Hair follicle dermal papilla cell (primary cell): Measurements from ENCODE around the gene HMMR. TPM values are rescaled to one million over a fixed set of nuclear protein-coding genes. Genes with fewer than 3 reads are reported as not detected.

ENCODE experiments used
- small RNA-seq: library from RNA; depleted of rRNA; stranded (forward); fragments of <200 nt; gene quantifications from one replicate; pipeline ENCODE3, GENCODE V24; 2012
- total RNA-seq: library from RNA; depleted of rRNA; stranded (reverse); fragments of >200 nt; gene quantifications from 2 replicates; pipeline ENCODE4 v1.2.3, GENCODE V29; 2012

Gene HMMR
- 0.65 and 2.2 TPM in 2 replicates for total RNA-seq

GRCh38 chr5:163460562-163461171 lies at the start of gene HMMR:
TSS of gene HMMR (plus strand) at chr5:163460632. CDS start at chr5:163460693, 61 bp downstream.

GRCh38 chr5:163437309-163438182 lies 22.9 kb upstream of the HMMR start, which contains the start of gene CCNG1:
TSS of gene CCNG1 (plus strand) at chr5:163437595. CDS start at chr5:163439257, 1,662 bp downstream.

GRCh38 chr5:163459819-163460561 lies 442 bp upstream of the HMMR start, which contains the start of gene NUDCD2:
TSS of gene NUDCD2 (minus strand) at chr5:163460102. CDS start at chr5:163460050, 52 bp downstream.

GRCh38 chr5:163505368-163506094 lies 45.1 kb downstream of the HMMR start, which contains the start of gene MAT2B:
TSS of gene MAT2B (plus strand) at chr5:163505619. CDS start at chr5:163505687, 68 bp downstream.

Small RNA genes lying within 50 kb of the gene (small RNA-seq; reads per million reads assigned to genes)
- not detected for gene AC008723.1

Other genes with a start within 250 kb of the HMMR start
- 324 and 367 TPM in 2 replicates for gene CCNG1, start 23.0 kb upstream of the HMMR start, total RNA-seq
- gene NUDCD2, start 530 bp upstream of the HMMR start, total RNA-seq: 2.3 and 3.2 TPM in 2 replicates
- gene MAT2B, start 45.0 kb downstream of the HMMR start, total RNA-seq: 56.8 and 57.0 TPM in 2 replicates